SH-SY5Y (cell line): ENCODE data around the gene CEP350.

Source experiments
- GATA2 ChIP-seq: IDR thresholded peaks from 2 replicates; pipeline ENCODE4 v1.6.1; 2011; ENCODE audit warnings: mild to moderate bottlenecking, low read depth, low read length
- GATA3 ChIP-seq: IDR thresholded peaks from 2 replicates; pipeline ENCODE4 v1.6.1; 2011; ENCODE audit warnings: low read depth, mild to moderate bottlenecking, low read length, moderate library complexity

- TF ChIP-seq GATA2 = no peak
- TF ChIP-seq GATA3 = no peak
Observed at GRCh38 chr1:180042988-180043622, 88.5 kb downstream of the CEP350 start.
